Mesothelial cell of epicardium (in vitro differentiated cells): ENCODE data around the gene CPNE8. TPM values are rescaled to one million over a fixed set of nuclear protein-coding genes. Genes with fewer than 3 reads are reported as not detected.

Source experiments
- DNase-seq, 2 experiments: peaks; one replicate each; pipeline ENCODE4 v3.0.0; 2021; ENCODE audit warnings: low spot score in 2 of 2; ENCODE audit not compliant: unreplicated experiment in 2 of 2
- H3K27ac Mint-ChIP-seq: 2 replicates; pipeline ENCODE4 v1.8.0; 2021; ENCODE audit warnings: mixed read lengths
- H3K27me3 Mint-ChIP-seq: 2 replicates; pipeline ENCODE4 v1.8.0; 2021; ENCODE audit warnings: low read depth, mixed read lengths
- H3K36me3 Mint-ChIP-seq: 2 replicates; pipeline ENCODE4 v1.8.0; 2021; ENCODE audit warnings: mixed read lengths
- H3K4me1 Mint-ChIP-seq: 2 replicates; pipeline ENCODE4 v1.8.0; 2021; ENCODE audit warnings: mixed read lengths
- H3K4me3 Mint-ChIP-seq: 2 replicates; pipeline ENCODE4 v1.8.0; 2021; ENCODE audit warnings: mild to moderate bottlenecking, moderate library complexity, mixed read lengths
- H3K9me3 Mint-ChIP-seq: 2 replicates; pipeline ENCODE4 v1.8.0; 2021; ENCODE audit warnings: mixed read lengths
- CTCF ChIP-seq: fragments of 200-600 bp; sonication (generic); IDR thresholded peaks from one replicate; pipeline ENCODE4 v1.5.0; 2021; ENCODE audit warnings: antibody characterized with exemption; ENCODE audit not compliant: unreplicated experiment
- total RNA-seq: library from RNA; stranded (reverse); gene quantifications from 3 replicates; pipeline ENCODE4 v1.2.1, GENCODE V29; 2021

Gene CPNE8
- total RNA-seq, 1 donor from 2014 or later: 8.8 TPM

GRCh38 chr12:38875586-38876228 lies 29.7 kb downstream of the CPNE8 start:
- H3K27me3 Mint-ChIP-seq: no peaks in the 10 kb centered on the region
- H3K36me3 Mint-ChIP-seq: no peaks in the 10 kb centered on the region
- TF ChIP-seq CTCF: no peak
- H3K27ac Mint-ChIP-seq: no peak overlapping the region
- H3K4me3 Mint-ChIP-seq: no peak overlapping the region
- no peak for DNase-seq
- H3K9me3 Mint-ChIP-seq: no peaks in the 10 kb centered on the region
- peaks cover 8% of the 10 kb centered on the region for H3K4me1 Mint-ChIP-seq

- no peaks in the 10 kb centered on the region for H3K9me3 Mint-ChIP-seq
- H3K27me3 Mint-ChIP-seq: no peaks in the 10 kb centered on the region
- H3K4me3 Mint-ChIP-seq: no peak overlapping the region
- no peak for DNase-seq
- no peak overlapping the region for H3K27ac Mint-ChIP-seq
- peaks cover 8% of the 10 kb centered on the region for H3K4me1 Mint-ChIP-seq
- no peak for TF ChIP-seq CTCF
- H3K36me3 Mint-ChIP-seq: no peaks in the 10 kb centered on the region
Observed at GRCh38 chr12:38872561-38872960, 32.8 kb downstream of the CPNE8 start.

- no peak for TF ChIP-seq CTCF
- Mint-ChIP-seq H3K36me3 (no peaks in the 10 kb centered on the region), H3K4me1 (peaks cover 8% of the 10 kb centered on the region), H3K27ac (no peak overlapping the region), H3K27me3 (no peaks in the 10 kb centered on the region), H3K9me3 (no peaks in the 10 kb centered on the region), H3K4me3 (no peak overlapping the region)
- DNase-seq: no peak
Observed at GRCh38 chr12:38872156-38872555, 33.2 kb downstream of the CPNE8 start.

- no peak overlapping the region for H3K27ac Mint-ChIP-seq
Observed at GRCh38 chr12:38869036-38869435, 36.4 kb downstream of the CPNE8 start.

GRCh38 chr12:38850461-38850860 lies 54.9 kb downstream of the CPNE8 start:
- Mint-ChIP-seq H3K9me3 (peaks cover 13% of the 10 kb centered on the region), H3K4me3 (no peak overlapping the region), H3K4me1 (peaks cover 6% of the 10 kb centered on the region), H3K36me3 (no peaks in the 10 kb centered on the region), H3K27ac (no peak overlapping the region), H3K27me3 (no peaks in the 10 kb centered on the region)
- no peak for TF ChIP-seq CTCF
- no peak for DNase-seq

More at GRCh38 chr12:38869036-38869435, 36.4 kb downstream of the CPNE8 start:
- no peaks in the 10 kb centered on the region for H3K27me3 Mint-ChIP-seq
- no peak for DNase-seq
- no peak overlapping the region for H3K4me3 Mint-ChIP-seq
- no peak for TF ChIP-seq CTCF
- no peaks in the 10 kb centered on the region for H3K36me3 Mint-ChIP-seq
- no peaks in the 10 kb centered on the region for H3K9me3 Mint-ChIP-seq
- H3K4me1 Mint-ChIP-seq: peaks cover 8% of the 10 kb centered on the region
